ENCODE data around the gene ROR2. TPM values are rescaled to one million over a fixed set of nuclear protein-coding genes. Genes with fewer than 3 reads are reported as not detected.

ROR2 gene
- total RNA-seq, 1 experiment from 2014 or later = 2.7 TPM

DNA sequence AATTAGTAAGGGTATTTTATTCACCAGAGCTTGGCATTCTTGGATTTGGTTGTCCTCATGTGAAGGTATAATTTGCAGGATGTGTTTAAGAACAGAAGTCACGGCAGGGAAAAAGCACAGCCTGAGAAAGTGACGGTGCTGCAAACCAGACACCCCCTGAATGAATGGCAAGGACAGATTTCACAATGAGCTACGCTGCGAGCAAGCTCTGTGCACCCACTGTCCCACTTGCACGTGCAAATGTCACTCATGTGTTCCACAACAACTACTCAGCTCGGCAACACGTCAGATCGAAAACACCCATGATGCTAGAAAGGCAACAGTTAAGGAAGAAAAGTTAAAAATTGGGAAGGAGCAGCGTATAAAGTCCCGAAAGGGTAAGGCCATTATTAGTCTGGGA is 168.9 kb downstream of the ROR2 start:
- no peak overlapping the region for H3K27ac Mint-ChIP-seq
- Histone ChIP-seq H2BK20ac (ENCODE audit: low read depth, low read length, poor library complexity, severe bottlenecking) (no peak overlapping the region), H2AK5ac (ENCODE audit: insufficient read length, low read length) (no peak overlapping the region), H3K4me2 (ENCODE audit: insufficient read depth, insufficient read length, low read length) (no peak overlapping the region), H3K79me2 (ENCODE audit: insufficient read depth, low read length) (no peaks in the 10 kb centered on the region), H3K79me1 (ENCODE audit: insufficient read depth, low read depth, low read length, poor library complexity, severe bottlenecking) (no peaks in the 10 kb centered on the region), H3K23ac (ENCODE audit: insufficient read length, low read depth, low read length) (no peak overlapping the region), H3K9me3 (ENCODE audit: control insufficient read depth, low read depth, low read length) (no peaks in the 10 kb centered on the region), H3K4me1 (ENCODE audit: insufficient read depth, low read length) (no peaks in the 10 kb centered on the region), H2BK5ac (ENCODE audit: insufficient read length, low read length) (no peak overlapping the region), H3K27ac (ENCODE audit: insufficient read length, low read depth, low read length) (no peak overlapping the region), H2AFZ (ENCODE audit: low read length) (no peak overlapping the region), H3T11ph (ENCODE audit: low read length) (no peak overlapping the region), H4K8ac (replicated peaks; ENCODE audit: insufficient read length, low read depth, low read length) (no peak overlapping the region), H3K9ac (ENCODE audit: extremely low read depth, insufficient read length, low read length) (no peak overlapping the region), H3K23me2 (ENCODE audit: insufficient read length, low read depth, low read length, poor library complexity, severe bottlenecking) (no peaks in the 10 kb centered on the region), H3K56ac (ENCODE audit: insufficient read length, low read depth, low read length) (no peak overlapping the region), H2BK120ac (ENCODE audit: low read depth, low read length, poor library complexity, severe bottlenecking) (no peak overlapping the region), H3K14ac (ENCODE audit: insufficient read depth, low read length) (no peak overlapping the region), H2BK15ac (ENCODE audit: low read depth, low read length) (no peak overlapping the region), H3K18ac (ENCODE audit: insufficient read length, low read depth, low read length) (no peak overlapping the region), H3K27me3 (ENCODE audit: insufficient read depth, low read length) (no peaks in the 10 kb centered on the region), H4K5ac (ENCODE audit: insufficient read length, low read depth, low read length) (no peak overlapping the region), H3K4ac (ENCODE audit: low read depth, low read length) (no peak overlapping the region), H2BK12ac (ENCODE audit: insufficient read length, low read depth, low read length) (no peak overlapping the region), H4K20me1 (ENCODE audit: control insufficient read depth, insufficient read depth, insufficient read length) (no peaks in the 10 kb centered on the region), H4K91ac (ENCODE audit: insufficient read length, low read depth, low read length) (no peak overlapping the region)
- H3K36me3 Mint-ChIP-seq (ENCODE audit: insufficient read depth in 1 of 3, low read depth in 3 of 3) = peaks cover 0 to 12% (median 0%) of the 10 kb centered on the region in 3 experiments; a peak in 1 of 7 replicates
- H3K27me3 Mint-ChIP-seq (ENCODE audit: low read depth) = peaks cover 10% of the 10 kb centered on the region
- no peak overlapping the region for H3K4me3 Mint-ChIP-seq
- H3K4me1 Mint-ChIP-seq = peaks cover 9 to 18% of the 10 kb centered on the region in 2 experiments
- WGBS (ENCODE audit: extremely low coverage, insufficient read length, low lambda C conversion rate) = no CpG with 5 or more reads among the region's 10 CpGs
- TF ChIP-seq, protein P1, sequence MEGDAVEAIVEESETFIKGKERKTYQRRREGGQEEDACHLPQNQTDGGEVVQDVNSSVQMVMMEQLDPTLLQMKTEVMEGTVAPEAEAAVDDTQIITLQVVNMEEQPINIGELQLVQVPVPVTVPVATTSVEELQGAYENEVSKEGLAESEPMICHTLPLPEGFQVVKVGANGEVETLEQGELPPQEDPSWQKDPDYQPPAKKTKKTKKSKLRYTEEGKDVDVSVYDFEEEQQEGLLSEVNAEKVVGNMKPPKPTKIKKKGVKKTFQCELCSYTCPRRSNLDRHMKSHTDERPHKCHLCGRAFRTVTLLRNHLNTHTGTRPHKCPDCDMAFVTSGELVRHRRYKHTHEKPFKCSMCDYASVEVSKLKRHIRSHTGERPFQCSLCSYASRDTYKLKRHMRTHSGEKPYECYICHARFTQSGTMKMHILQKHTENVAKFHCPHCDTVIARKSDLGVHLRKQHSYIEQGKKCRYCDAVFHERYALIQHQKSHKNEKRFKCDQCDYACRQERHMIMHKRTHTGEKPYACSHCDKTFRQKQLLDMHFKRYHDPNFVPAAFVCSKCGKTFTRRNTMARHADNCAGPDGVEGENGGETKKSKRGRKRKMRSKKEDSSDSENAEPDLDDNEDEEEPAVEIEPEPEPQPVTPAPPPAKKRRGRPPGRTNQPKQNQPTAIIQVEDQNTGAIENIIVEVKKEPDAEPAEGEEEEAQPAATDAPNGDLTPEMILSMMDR (conservative IDR thresholded peaks at IDR 0.05) = no peak
- no peak for DNase-seq
- H3K9me3 Mint-ChIP-seq = peaks cover 9 to 10% of the 10 kb centered on the region in 2 experiments; a peak in 4 of 5 replicates
